Ovary (tissue), 9 donors: ENCODE measurements around the gene ADGRV1. TPM values are rescaled to one million over a fixed set of nuclear protein-coding genes. Genes with fewer than 3 reads are reported as not detected.

Experiments
- DNase-seq, 5 donors: peaks; one replicate each; pipeline ENCODE4 v3.0.0-alpha.2; 2019 to 2020
- H3K27ac ChIP-seq, 2 donors: fragments of 200-600 bp; one replicate each; pipeline versions ENCODE4 v1.5.1 to v1.8.0; 2019 to 2022
- H3K27me3 ChIP-seq: fragments of 200-600 bp; one replicate; pipeline ENCODE4 v1.8.0; 2022
- H3K36me3 ChIP-seq: fragments of 200-600 bp; sonication (generic); one replicate; pipeline ENCODE4 v1.5.1; 2019
- H3K4me1 ChIP-seq: one replicate; pipeline ENCODE4 v1.8.1; 2013; ENCODE audit warnings: mild to moderate bottlenecking, moderate library complexity; ENCODE audit not compliant: insufficient read depth
- H3K4me3 ChIP-seq: fragments of 200-600 bp; sonication (generic); one replicate; pipeline ENCODE4 v1.5.1; 2017
- H3K9me3 ChIP-seq, 2 donors: fragments of 200-600 bp in 1 of 2; sonication (generic) in 1 of 2; one replicate each; pipeline versions ENCODE4 v1.5.1 to v1.8.1; 2013 to 2019; ENCODE audit warnings: mild to moderate bottlenecking in 1 of 2, moderate library complexity in 1 of 2
- EP300 ChIP-seq: sonication (generic); formaldehyde crosslinking; IDR thresholded peaks from one replicate; pipeline ENCODE4 v1.6.1; 2017; ENCODE audit warnings: antibody characterized with exemption
- POLR2A ChIP-seq: fragments of 450-650 bp; IDR thresholded peaks from one replicate; pipeline ENCODE4 v1.6.1; 2017; ENCODE audit warnings: antibody characterized with exemption, mild to moderate bottlenecking, moderate library complexity
- WGBS, 3 donors: extraction: QIAGEN DNeasy Blood & Tissue Kit in 1 of 3; methylation state at CpG; one replicate each; pipeline versions ENCODE4 v1.1.5 to v1.1.7; 2013 to 2017; 5-methylcytosine and 5-hydroxymethylcytosine counted together
- intact Hi-C, 4 donors: fragments of 100-400 bp; cut with DNase I; formaldehyde crosslinking; loops; one replicate each; pipeline versions ENCODE4 v1.11.0 to v1.15.1; 2022 to 2023
- polyA plus RNA-seq, 2 donors: library from polyadenylated mRNA; stranded (reverse); fragments of 200-250 nt in 1 of 2; fragments of 350-450 nt in 1 of 2; fragmentation: Illumina TruSeq in 1 of 2; extraction: RNeasy Lipid Tissue Mini Kit (QIAGEN cat#74804) in 1 of 2; gene quantifications; one replicate each; pipeline ENCODE4 v1.2.3, GENCODE V29; 2013 to 2014
- total RNA-seq, 7 donors: library from RNA; depleted of rRNA in 2 of 7; stranded (reverse); fragments of >200 nt in 2 of 7; fragmentation: NEBNext Ultra II Directional in 3 of 7; extraction: Animal tissue kit (Norgen Biotek cat#: 25700) in 3 of 7; gene quantifications; one replicate each; pipeline versions ENCODE4 v1.1.0 to v1.2.4, GENCODE V29; 2016 to 2023
- TF ChIP-seq, protein P1 (sequence below), 3 donors: fragments of 450-650 bp in 2 of 3; fragments of 200-600 bp in 1 of 3; IDR thresholded peaks; one replicate each; pipeline versions ENCODE4 v1.5.1 to v1.8.0; 2016 to 2022; ENCODE audit warnings: antibody characterized with exemption in 3 of 3, mild to moderate bottlenecking in 1 of 3
- donor health status: DM: no; HTN: no; CAD: no; lungs with moderate emphysema.
- donor health status: DM: no; HTN: no; CAD: no.
- donor health status: Bipolar disorder and iron deficiency.
- donor health status: DM: yes; HTN: yes; CAD: no.
- donor health status: DM: no; HTN: no; CAD: no.
- donor health status: DM: yes; HTN: yes; CAD: no.

ADGRV1 gene
- total and polyA plus RNA-seq, 9 donors = 0.21 to 2.7 (median 1.1) TPM

DNA sequence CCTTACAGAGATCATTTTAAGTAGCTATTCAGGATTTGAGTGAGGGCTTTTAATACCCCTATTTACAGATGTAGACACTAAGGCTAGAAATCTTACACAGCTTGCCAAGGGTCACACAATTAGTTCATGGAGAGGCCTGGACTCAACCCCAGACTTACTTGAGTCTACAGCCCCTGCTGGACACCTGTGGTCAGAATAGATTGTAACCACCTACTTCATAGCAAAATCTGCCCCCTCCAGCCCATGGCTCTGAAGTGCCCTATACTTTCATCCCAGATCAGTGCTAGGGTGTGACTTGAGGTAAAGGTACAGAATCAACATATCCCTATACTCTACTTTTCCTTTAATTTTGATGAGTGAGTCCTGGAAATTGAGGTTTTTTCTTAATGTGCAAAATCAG, 291.3 kb downstream of the ADGRV1 start:
- TF ChIP-seq POLR2A (no peak), EP300 (no peak)

DNA sequence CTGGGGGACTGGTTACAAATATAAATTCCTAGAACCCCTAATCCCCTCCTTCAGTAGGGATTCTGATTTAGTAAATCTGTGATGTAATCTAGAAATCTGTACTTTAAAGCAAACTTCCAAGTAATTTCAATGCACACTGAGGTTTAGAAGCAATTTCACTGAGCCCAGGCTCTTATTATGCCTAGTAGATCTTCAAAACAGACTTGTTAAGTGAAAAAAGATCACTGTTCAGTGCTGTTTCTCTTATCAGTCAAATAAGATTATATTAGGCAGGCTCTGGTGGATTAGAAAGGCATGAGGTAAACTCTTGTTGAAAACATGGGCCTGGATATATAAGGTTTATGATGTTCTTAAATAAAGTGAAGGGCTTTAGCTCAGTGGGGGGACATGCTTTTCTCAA, 293.9 kb downstream of the ADGRV1 start:
- Histone ChIP-seq H3K27me3 (no peaks in the 10 kb centered on the region), H3K36me3 (no peaks in the 10 kb centered on the region), H3K9me3 (no peaks in the 10 kb centered on the region), H3K4me1 (no peaks in the 10 kb centered on the region), H3K27ac (no peak overlapping the region), H3K4me3 (no peak overlapping the region)
- intact Hi-C loops = loop anchor here in 1 of 4 donors (10.0 kb wide), 1 partner anchor 572 kb away; no protein-coding TSS in a partner anchor
- TF ChIP-seq POLR2A (no peak), EP300 (no peak)
- TF ChIP-seq, protein P1, sequence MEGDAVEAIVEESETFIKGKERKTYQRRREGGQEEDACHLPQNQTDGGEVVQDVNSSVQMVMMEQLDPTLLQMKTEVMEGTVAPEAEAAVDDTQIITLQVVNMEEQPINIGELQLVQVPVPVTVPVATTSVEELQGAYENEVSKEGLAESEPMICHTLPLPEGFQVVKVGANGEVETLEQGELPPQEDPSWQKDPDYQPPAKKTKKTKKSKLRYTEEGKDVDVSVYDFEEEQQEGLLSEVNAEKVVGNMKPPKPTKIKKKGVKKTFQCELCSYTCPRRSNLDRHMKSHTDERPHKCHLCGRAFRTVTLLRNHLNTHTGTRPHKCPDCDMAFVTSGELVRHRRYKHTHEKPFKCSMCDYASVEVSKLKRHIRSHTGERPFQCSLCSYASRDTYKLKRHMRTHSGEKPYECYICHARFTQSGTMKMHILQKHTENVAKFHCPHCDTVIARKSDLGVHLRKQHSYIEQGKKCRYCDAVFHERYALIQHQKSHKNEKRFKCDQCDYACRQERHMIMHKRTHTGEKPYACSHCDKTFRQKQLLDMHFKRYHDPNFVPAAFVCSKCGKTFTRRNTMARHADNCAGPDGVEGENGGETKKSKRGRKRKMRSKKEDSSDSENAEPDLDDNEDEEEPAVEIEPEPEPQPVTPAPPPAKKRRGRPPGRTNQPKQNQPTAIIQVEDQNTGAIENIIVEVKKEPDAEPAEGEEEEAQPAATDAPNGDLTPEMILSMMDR (IDR thresholded peaks at IDR 0.05) = no peak
- no peak for DNase-seq

More for the DNA sequence above, 291.3 kb downstream of the ADGRV1 start:
- H3K9me3 ChIP-seq = no peaks in the 10 kb centered on the region
- no peaks in the 10 kb centered on the region for H3K4me1 ChIP-seq
- no peak overlapping the region for H3K4me3 ChIP-seq
- no peak overlapping the region for H3K27ac ChIP-seq
- no peaks in the 10 kb centered on the region for H3K36me3 ChIP-seq
- no peak for DNase-seq
- intact Hi-C loops = loop anchor here in 1 of 4 donors (10.0 kb wide), 1 partner anchor 575 kb away; no protein-coding TSS in a partner anchor
- no peaks in the 10 kb centered on the region for H3K27me3 ChIP-seq

GRCh38 chr5:90853750-90854149, 295.2 kb downstream of the ADGRV1 start:
- WGBS, 3 donors = 90 to 96% (median 93%) methylated on average over 2 of the region's 2 CpGs
- Histone ChIP-seq H3K36me3 (no peaks in the 10 kb centered on the region), H3K9me3 (no peaks in the 10 kb centered on the region), H3K27me3 (no peaks in the 10 kb centered on the region), H3K4me3 (no peak overlapping the region), H3K27ac (no peak overlapping the region), H3K4me1 (no peaks in the 10 kb centered on the region)
- TF ChIP-seq, protein P1 (IDR thresholded peaks at IDR 0.05) = no peak
- TF ChIP-seq EP300 (no peak), POLR2A (no peak)
- intact Hi-C loops = loop anchor here in 1 of 4 donors (10.0 kb wide), 1 partner anchor 571 kb away; no protein-coding TSS in a partner anchor
- no peak for DNase-seq

DNA sequence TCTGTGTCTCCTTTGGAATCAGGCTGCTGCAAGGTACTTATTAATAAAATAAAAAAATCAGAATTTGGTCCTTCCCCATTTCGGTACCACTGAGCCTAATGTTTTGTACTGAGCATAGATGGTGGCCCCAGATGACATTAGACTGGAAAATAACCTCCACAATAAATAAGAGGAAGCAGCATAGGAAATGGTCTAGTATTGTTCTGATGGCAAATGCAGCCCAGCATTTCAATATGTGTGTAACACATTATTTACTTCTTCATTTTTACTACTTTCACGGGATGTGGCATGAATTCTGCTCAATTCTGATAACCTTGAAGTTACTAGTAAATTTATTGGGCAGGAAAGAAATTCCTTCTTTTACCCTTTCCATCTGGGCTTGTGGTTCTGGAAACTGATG, 295.6 kb downstream of the ADGRV1 start:
- Histone ChIP-seq H3K27ac (no peak overlapping the region), H3K4me3 (no peak overlapping the region)
- intact Hi-C loops = loop anchor here in 1 of 4 donors (10.0 kb wide), 1 partner anchor 571 kb away; no protein-coding TSS in a partner anchor

More for the DNA sequence above, 295.6 kb downstream of the ADGRV1 start:
- no peaks in the 10 kb centered on the region for H3K4me1 ChIP-seq
- no peaks in the 10 kb centered on the region for H3K27me3 ChIP-seq
- TF ChIP-seq POLR2A = no peak
- TF ChIP-seq, protein P1 (IDR thresholded peaks at IDR 0.05) = no peak
- no peak for TF ChIP-seq EP300
- WGBS, 3 donors = 54 to 58% (median 55%) methylated on average over 2 of the region's 2 CpGs
- H3K36me3 ChIP-seq = no peaks in the 10 kb centered on the region
- no peaks in the 10 kb centered on the region for H3K9me3 ChIP-seq
- DNase-seq = no peak
